Hepatocyte (in vitro differentiated cells): ENCODE measurements around the gene CPLX1. TPM values are rescaled to one million over a fixed set of nuclear protein-coding genes. Genes with fewer than 3 reads are reported as not detected.
A peak's percentile ranks its signal among the peaks of the same experiment; 100 is the strongest.

Experiments
- DNase-seq: peaks from one replicate; pipeline ENCODE4 v3.0.0-alpha.2; 2016; ENCODE audit warnings: low spot score
- H2AFZ ChIP-seq: fragments of 200-600 bp; sonication (generic); 2 replicates; pipeline ENCODE4 v1.6.0; 2016; ENCODE audit warnings: antibody characterized with exemption, mild to moderate bottlenecking
- H3K27ac ChIP-seq: fragments of 200-600 bp; sonication (generic); 2 replicates; pipeline ENCODE4 v1.5.1; 2016; ENCODE audit warnings: mild to moderate bottlenecking
- H3K27me3 ChIP-seq: fragments of 200-600 bp; sonication (generic); 2 replicates; pipeline ENCODE4 v1.6.1; 2016
- H3K36me3 ChIP-seq: fragments of 200-600 bp; sonication (generic); replicated peaks from 2 replicates; pipeline ENCODE4 v1.5.1; 2016; ENCODE audit warnings: low read depth; ENCODE audit not compliant: insufficient read depth
- H3K4me1 ChIP-seq: fragments of 200-600 bp; sonication (generic); 2 replicates; pipeline ENCODE4 v1.5.1; 2016; ENCODE audit warnings: mild to moderate bottlenecking, moderate library complexity; ENCODE audit not compliant: insufficient read depth
- H3K4me2 ChIP-seq: fragments of 200-600 bp; sonication (generic); 2 replicates; pipeline ENCODE4 v1.6.0; 2016
- H3K4me3 ChIP-seq: fragments of 200-600 bp; sonication (generic); 2 replicates; pipeline ENCODE4 v1.5.1; 2016; ENCODE audit warnings: mild to moderate bottlenecking
- H3K79me2 ChIP-seq: fragments of 200-600 bp; sonication (generic); 2 replicates; pipeline ENCODE4 v1.6.0; 2017; ENCODE audit warnings: mild to moderate bottlenecking
- H3K9me2 ChIP-seq: fragments of 200-600 bp; sonication (generic); replicated peaks from 2 replicates; pipeline ENCODE4 v1.6.0; 2017; ENCODE audit warnings: mild to moderate bottlenecking; ENCODE audit not compliant: insufficient read depth
- H3K9me3 ChIP-seq: fragments of 200-600 bp; sonication (generic); 2 replicates; pipeline ENCODE4 v1.5.1; 2016; ENCODE audit warnings: low read depth, mild to moderate bottlenecking
- H4K20me1 ChIP-seq: fragments of 200-600 bp; sonication (generic); 2 replicates; pipeline ENCODE4 v1.6.0; 2016; ENCODE audit warnings: mild to moderate bottlenecking; ENCODE audit not compliant: insufficient read depth, poor library complexity, severe bottlenecking
- CTCF ChIP-seq: fragments of 200-600 bp; sonication (generic); IDR thresholded peaks from 2 replicates; pipeline ENCODE4 v1.5.1; 2016; ENCODE audit warnings: antibody characterized with exemption, mild to moderate bottlenecking; ENCODE audit not compliant: poor library complexity
- EZH2 ChIP-seq: fragments of 200-600 bp; sonication (generic); IDR thresholded peaks from 2 replicates; pipeline ENCODE4 v1.6.1; 2016; ENCODE audit warnings: antibody characterized with exemption, mild to moderate bottlenecking, borderline replicate concordance
- EZH2phosphoT487 ChIP-seq: fragments of 200-600 bp; sonication (generic); IDR thresholded peaks from one replicate; pipeline ENCODE4 v1.6.1; 2018; ENCODE audit warnings: antibody characterized with exemption, mild to moderate bottlenecking, low read depth, moderate library complexity; ENCODE audit not compliant: unreplicated experiment, severe bottlenecking
- WGBS: methylation state at CpG from one replicate; pipeline ENCODE4 v1.1.6; 2016; ENCODE audit warnings: low lambda C conversion rate; ENCODE audit errors: missing lambda C conversion rate; 5-methylcytosine and 5-hydroxymethylcytosine counted together
- polyA plus RNA-seq: library from polyadenylated mRNA; unstranded; fragments of >200 nt; fragmentation: Nextera tagmentation; extraction: Ambion mirVana; gene quantifications from 2 replicates; pipeline ENCODE4 v1.2.1, GENCODE V29; 2016
- total RNA-seq: library from RNA; depleted of rRNA; stranded (reverse); fragments of >200 nt; gene quantifications from 2 replicates; pipeline ENCODE4 v1.2.3, GENCODE V29; 2014

Gene CPLX1
- total and polyA plus RNA-seq, 2 experiments from 2014 or later, result 0.30 to 2.0 TPM

GRCh38 chr4:828641-829271 lies 2.8 kb upstream of the CPLX1 start:
- no peak for DNase-seq
- Histone ChIP-seq H3K27me3 (peaks cover 41% of the 10 kb centered on the region), H2AFZ (no peak overlapping the region), H4K20me1 (no peaks in the 10 kb centered on the region), H3K4me2 (no peak overlapping the region), H3K4me1 (no peaks in the 10 kb centered on the region), H3K9me2 (no peaks in the 10 kb centered on the region), H3K9me3 (no peaks in the 10 kb centered on the region), H3K4me3 (no peak overlapping the region), H3K79me2 (no peaks in the 10 kb centered on the region), H3K27ac (no peak overlapping the region), H3K36me3 (no peaks in the 10 kb centered on the region)
- 66% methylated on average over 14 of the region's 16 CpGs for WGBS
- TF ChIP-seq CTCF (no peak), EZH2phosphoT487 (no peak), EZH2 (no peak)

- Histone ChIP-seq H3K9me2 (no peaks in the 10 kb centered on the region), H3K4me2 (peak overlapping the region; percentile 86), H4K20me1 (no peaks in the 10 kb centered on the region), H3K4me1 (no peaks in the 10 kb centered on the region), H3K27ac (no peak overlapping the region), H3K79me2 (no peaks in the 10 kb centered on the region), H3K27me3 (peaks cover 54% of the 10 kb centered on the region), H3K4me3 (no peak overlapping the region), H2AFZ (no peak overlapping the region), H3K36me3 (no peaks in the 10 kb centered on the region), H3K9me3 (no peaks in the 10 kb centered on the region)
- 57% methylated on average over 14 of the region's 20 CpGs for WGBS
- DNase-seq, result no peak
- TF ChIP-seq EZH2 (no peak), EZH2phosphoT487 (no peak), CTCF (no peak)
These were observed 1.5 kb upstream of the CPLX1 start for GRCh38 chr4:827209-828081.

GRCh38 chr4:826508-827208 lies 729 bp upstream of the CPLX1 start:
- no peaks in the 10 kb centered on the region for H3K9me2 ChIP-seq
- H3K79me2 ChIP-seq, result no peaks in the 10 kb centered on the region
- peak overlapping the region; percentile 86 for H3K4me2 ChIP-seq
- H3K27me3 ChIP-seq, result peaks cover 60% of the 10 kb centered on the region
- H3K27ac ChIP-seq, result no peak overlapping the region
- H2AFZ ChIP-seq, result no peak overlapping the region
- peak overlapping the region; percentile 33 for H3K4me3 ChIP-seq
- H3K36me3 ChIP-seq, result no peaks in the 10 kb centered on the region
- 0% methylated on average over 2 of the region's 75 CpGs for WGBS
- H3K9me3 ChIP-seq, result no peaks in the 10 kb centered on the region
- H3K4me1 ChIP-seq, result no peaks in the 10 kb centered on the region
- TF ChIP-seq EZH2 (peak; percentile 83), CTCF (no peak), EZH2phosphoT487 (no peak)
- peak; percentile 36 for DNase-seq
- no peaks in the 10 kb centered on the region for H4K20me1 ChIP-seq
